PC-3 (cell line): Measurements from ENCODE around the gene EYS. TPM values are rescaled to one million over a fixed set of nuclear protein-coding genes. Genes with fewer than 3 reads are reported as not detected.

ENCODE experiments used
- ATAC-seq: fragments of 200-7000 bp; cut with Tn5 transposase; 2 replicates; pipeline ENCODE4 v1.9.1; 2020; ENCODE audit warnings: mild to moderate bottlenecking, moderate library complexity
- BruUV-seq: library from RNA; stranded (reverse); fragments of 400-500 nt; replicated peaks from 2 replicates; lab custom pipeline; 2021; lab: Mats Ljungman, UMichigan
- CTCF ChIA-PET: fragments of 300-600 bp; sonication (Branson Sonifier 250); formaldehyde crosslinking; loops from one replicate; lab custom pipeline; 2022; ENCODE audit warnings: antibody characterized with exemption; lab: Charles Lee
- POLR2A ChIA-PET: fragments of 300-600 bp; sonication (Branson Sonifier 250); formaldehyde crosslinking; loops from one replicate; lab custom pipeline; 2022; ENCODE audit warnings: antibody characterized with exemption; ENCODE audit not compliant: unreplicated experiment; lab: Charles Lee
- DNase-seq: peaks from one replicate; pipeline ENCODE4 v3.0.0-alpha.2; 2015
- H2AFZ ChIP-seq: fragments of 300-600 bp; sonication (generic); 2 replicates; pipeline ENCODE4 v1.6.0; 2016; ENCODE audit warnings: antibody characterized with exemption, low read length
- H3F3A ChIP-seq: fragments of 300-600 bp; sonication (generic); one replicate; pipeline ENCODE4 v1.6.0; 2017; ENCODE audit warnings: antibody characterized with exemption, low read length, control low read depth, mild to moderate bottlenecking; ENCODE audit not compliant: unreplicated experiment
- H3K27ac ChIP-seq: fragments of 300-600 bp; sonication (generic); 2 replicates; pipeline ENCODE4 v1.5.1; 2016; ENCODE audit warnings: mild to moderate bottlenecking, low read length
- H3K27me3 ChIP-seq: fragments of 300-600 bp; sonication (generic); 2 replicates; pipeline ENCODE4 v1.6.1; 2016; ENCODE audit warnings: low read length, mixed read lengths
- H3K36me3 ChIP-seq: fragments of 300-600 bp; sonication (generic); 2 replicates; pipeline ENCODE4 v1.6.1; 2016; ENCODE audit warnings: low read depth, mixed run types, low read length, mixed read lengths
- H3K4me1 ChIP-seq: fragments of 300-600 bp; sonication (generic); 2 replicates; pipeline ENCODE4 v1.5.1; 2016; ENCODE audit warnings: low read length; ENCODE audit not compliant: insufficient read depth
- H3K4me2 ChIP-seq: fragments of 300-600 bp; sonication (generic); 2 replicates; pipeline ENCODE4 v1.6.0; 2016; ENCODE audit warnings: low read length
- H3K4me3 ChIP-seq: fragments of 300-600 bp; sonication (generic); 2 replicates; pipeline ENCODE4 v1.5.1; 2016; ENCODE audit warnings: mild to moderate bottlenecking, low read length, mixed read lengths
- H3K79me2 ChIP-seq: fragments of 300-600 bp; sonication (generic); 2 replicates; pipeline ENCODE4 v1.6.1; 2017; ENCODE audit warnings: low read length, mixed read lengths
- H3K9ac ChIP-seq: fragments of 300-600 bp; sonication (generic); 2 replicates; pipeline ENCODE4 v1.6.0; 2016; ENCODE audit warnings: mild to moderate bottlenecking, low read length
- H3K9me2 ChIP-seq: fragments of 300-600 bp; sonication (generic); replicated peaks from 2 replicates; pipeline ENCODE4 v1.6.1; 2016; ENCODE audit warnings: mixed run types, low read length, mixed read lengths
- H3K9me3 ChIP-seq: fragments of 300-600 bp; sonication (generic); 2 replicates; pipeline ENCODE4 v1.6.1; 2016; ENCODE audit warnings: low read length, mixed read lengths
- H4K20me1 ChIP-seq: fragments of 300-600 bp; sonication (generic); 2 replicates; pipeline ENCODE4 v1.6.1; 2016; ENCODE audit warnings: low read length, mixed read lengths
- EZH2 ChIP-seq: fragments of 300-600 bp; sonication (generic); IDR thresholded peaks from one replicate; pipeline ENCODE4 v1.6.1; 2017; ENCODE audit warnings: antibody characterized with exemption, mild to moderate bottlenecking, low read length; ENCODE audit not compliant: unreplicated experiment
- EZH2phosphoT487 ChIP-seq: fragments of 300-600 bp; sonication (generic); IDR thresholded peaks from 2 replicates; pipeline ENCODE4 v1.6.1; 2018; ENCODE audit warnings: mild to moderate bottlenecking, antibody characterized with exemption, low read length, borderline replicate concordance
- intact Hi-C: fragments of 100-400 bp; cut with micrococcal nuclease; formaldehyde crosslinking; loops from 2 replicates; pipeline ENCODE4 v1.9.0; 2023
- total RNA-seq: library from RNA; depleted of rRNA; stranded (reverse); fragments of >200 nt; gene quantifications from 2 replicates; pipeline ENCODE4 v1.2.3, GENCODE V29; 2014
- TF ChIP-seq, protein P1 (sequence below): fragments of 300-600 bp; sonication (generic); conservative IDR thresholded peaks from 2 replicates; pipeline ENCODE4 v1.5.1; 2017; ENCODE audit warnings: antibody characterized with exemption, low read depth, mild to moderate bottlenecking, low read length

Gene EYS
- total RNA-seq, 1 experiment from 2014 or later = 0.07 TPM

DNA sequence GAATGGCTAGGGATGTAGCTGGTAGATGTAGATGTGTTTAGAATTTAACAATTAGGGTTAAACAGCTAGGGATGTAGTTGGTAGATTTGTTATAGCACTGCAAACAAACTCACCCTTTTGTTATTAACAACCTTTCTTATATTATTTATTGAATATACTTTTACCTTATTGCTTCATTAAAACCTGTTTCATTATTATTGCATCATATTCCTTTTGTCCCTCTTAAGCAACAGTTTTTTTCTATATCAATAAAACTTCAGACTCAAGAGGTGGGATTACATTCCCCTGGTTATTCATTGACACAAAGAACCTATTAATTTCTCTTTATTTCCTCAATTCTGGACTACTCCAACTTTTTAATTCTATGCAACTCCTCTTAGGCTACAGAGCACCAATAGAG, 661.2 kb downstream of the EYS start:
- Histone ChIP-seq H3K4me1 (no peaks in the 10 kb centered on the region), H3K9ac (no peak overlapping the region), H3K27ac (no peak overlapping the region), H3F3A (no peaks in the 10 kb centered on the region), H4K20me1 (no peaks in the 10 kb centered on the region), H2AFZ (no peak overlapping the region), H3K27me3 (no peaks in the 10 kb centered on the region), H3K79me2 (no peaks in the 10 kb centered on the region), H3K4me3 (no peak overlapping the region), H3K36me3 (no peaks in the 10 kb centered on the region), H3K4me2 (no peak overlapping the region), H3K9me3 (no peaks in the 10 kb centered on the region), H3K9me2 (no peaks in the 10 kb centered on the region)
- ChIA-PET POLR2A (no interaction called here), CTCF (no interaction called here)
- no peak for ATAC-seq
- intact Hi-C loops = no loop called here
- TF ChIP-seq EZH2phosphoT487 (no peak), EZH2 (no peak)
- TF ChIP-seq, protein P1, sequence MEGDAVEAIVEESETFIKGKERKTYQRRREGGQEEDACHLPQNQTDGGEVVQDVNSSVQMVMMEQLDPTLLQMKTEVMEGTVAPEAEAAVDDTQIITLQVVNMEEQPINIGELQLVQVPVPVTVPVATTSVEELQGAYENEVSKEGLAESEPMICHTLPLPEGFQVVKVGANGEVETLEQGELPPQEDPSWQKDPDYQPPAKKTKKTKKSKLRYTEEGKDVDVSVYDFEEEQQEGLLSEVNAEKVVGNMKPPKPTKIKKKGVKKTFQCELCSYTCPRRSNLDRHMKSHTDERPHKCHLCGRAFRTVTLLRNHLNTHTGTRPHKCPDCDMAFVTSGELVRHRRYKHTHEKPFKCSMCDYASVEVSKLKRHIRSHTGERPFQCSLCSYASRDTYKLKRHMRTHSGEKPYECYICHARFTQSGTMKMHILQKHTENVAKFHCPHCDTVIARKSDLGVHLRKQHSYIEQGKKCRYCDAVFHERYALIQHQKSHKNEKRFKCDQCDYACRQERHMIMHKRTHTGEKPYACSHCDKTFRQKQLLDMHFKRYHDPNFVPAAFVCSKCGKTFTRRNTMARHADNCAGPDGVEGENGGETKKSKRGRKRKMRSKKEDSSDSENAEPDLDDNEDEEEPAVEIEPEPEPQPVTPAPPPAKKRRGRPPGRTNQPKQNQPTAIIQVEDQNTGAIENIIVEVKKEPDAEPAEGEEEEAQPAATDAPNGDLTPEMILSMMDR = no peak
- no peak for DNase-seq
- BruUV-seq = no TSS peak

DNA sequence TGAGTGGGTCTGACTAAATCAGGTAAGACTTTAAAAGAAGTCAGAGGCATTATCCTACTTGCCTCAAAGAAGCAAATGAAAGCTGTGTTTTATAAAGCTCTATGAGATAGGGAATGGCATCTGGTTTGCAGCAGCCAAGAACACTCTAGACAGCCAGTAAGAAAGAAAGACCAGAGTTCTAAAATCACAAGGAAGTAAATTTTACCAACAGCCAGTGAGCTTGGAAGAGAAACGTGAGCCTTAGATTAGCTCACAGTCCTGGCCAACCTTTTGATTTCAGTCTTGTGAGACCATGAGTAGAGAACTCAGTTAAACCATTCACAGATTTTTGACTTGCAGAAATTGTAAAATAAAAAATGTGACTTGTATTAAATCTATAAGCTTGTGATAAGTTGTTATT, 693.0 kb downstream of the EYS start:
- POLR2A ChIA-PET = no interaction called here

DNA sequence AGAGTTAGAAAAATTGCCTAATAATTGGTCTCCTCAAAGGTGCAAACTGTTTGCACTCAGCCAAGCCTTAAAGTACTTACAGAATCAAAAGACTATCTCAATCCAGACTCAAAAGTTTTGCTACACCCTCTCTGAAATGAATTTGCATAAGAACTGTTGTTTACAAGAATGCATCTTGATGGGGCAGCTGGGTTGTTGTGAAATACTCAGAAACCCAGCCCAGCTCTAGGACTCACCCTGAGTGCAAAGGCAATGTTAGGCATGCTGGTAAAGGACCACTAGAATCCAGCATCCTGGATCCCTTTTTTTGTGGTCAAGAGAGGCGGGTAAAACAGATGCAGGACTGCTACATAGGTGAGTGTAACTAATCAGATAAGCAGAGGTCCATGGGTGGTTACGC, 700.2 kb downstream of the EYS start:
- CTCF ChIA-PET = no interaction called here

More for the DNA sequence above, 693.0 kb downstream of the EYS start:
- BruUV-seq = no TSS peak
- no peak overlapping the region for H2AFZ ChIP-seq
- H3K4me3 ChIP-seq = no peak overlapping the region
- H3K36me3 ChIP-seq = no peaks in the 10 kb centered on the region
- ATAC-seq (no peak), DNase-seq (no peak)
- no peak overlapping the region for H3K27ac ChIP-seq
- H3K4me1 ChIP-seq = no peaks in the 10 kb centered on the region
- H4K20me1 ChIP-seq = no peaks in the 10 kb centered on the region
- H3K9me3 ChIP-seq = no peaks in the 10 kb centered on the region
- H3K27me3 ChIP-seq = no peaks in the 10 kb centered on the region
- H3K9ac ChIP-seq = no peak overlapping the region
- TF ChIP-seq EZH2 (no peak), EZH2phosphoT487 (no peak)
- TF ChIP-seq, protein P1 = no peak
- CTCF ChIA-PET = no interaction called here
- H3K4me2 ChIP-seq = no peak overlapping the region
- H3F3A ChIP-seq = no peaks in the 10 kb centered on the region
- H3K79me2 ChIP-seq = no peaks in the 10 kb centered on the region
- H3K9me2 ChIP-seq = no peaks in the 10 kb centered on the region
- intact Hi-C loops = no loop called here

More for the DNA sequence above, 700.2 kb downstream of the EYS start:
- Histone ChIP-seq H3K4me2 (no peak overlapping the region), H3K36me3 (no peaks in the 10 kb centered on the region), H3K27ac (no peak overlapping the region), H4K20me1 (no peaks in the 10 kb centered on the region), H2AFZ (no peak overlapping the region), H3K27me3 (no peaks in the 10 kb centered on the region), H3K79me2 (no peaks in the 10 kb centered on the region), H3K4me3 (no peak overlapping the region), H3K9me3 (no peaks in the 10 kb centered on the region), H3K9me2 (no peaks in the 10 kb centered on the region), H3K4me1 (no peaks in the 10 kb centered on the region), H3F3A (no peaks in the 10 kb centered on the region), H3K9ac (no peak overlapping the region)
- DNase-seq (no peak), ATAC-seq (no peak)
- TF ChIP-seq EZH2phosphoT487 = no peak
- no peak for TF ChIP-seq EZH2
- TF ChIP-seq, protein P1 = no peak
- intact Hi-C loops = no loop called here
- BruUV-seq = no TSS peak
- POLR2A ChIA-PET = no interaction called here
